Astrocyte (in vitro differentiated cells and primary cell): ENCODE data around the gene ALDH6A1. TPM values are rescaled to one million over a fixed set of nuclear protein-coding genes. Genes with fewer than 3 reads are reported as not detected.

Source experiments
- DNase-seq: peaks from one replicate; pipeline ENCODE4 v3.0.0-alpha.2; 2010; ENCODE audit warnings: low read depth
- FAIRE-seq: peaks from 2 replicates; lab custom pipeline; 2011; peaks lifted over from hg19 to GRCh38; lab: Jason Lieb, UNC
- H2AFZ ChIP-seq: 2 replicates; pipeline ENCODE4 v1.6.0; 2012; ENCODE audit warnings: low read depth, low read length, inconsistent platforms
- H3K27ac ChIP-seq: 2 replicates; pipeline ENCODE4 v1.5.1; 2011; ENCODE audit warnings: low read depth, low read length, inconsistent platforms
- H3K27me3 ChIP-seq: 2 replicates; pipeline ENCODE4 v1.6.0; 2011; ENCODE audit warnings: low read length, inconsistent platforms; ENCODE audit not compliant: insufficient read depth
- H3K36me3 ChIP-seq: 2 replicates; pipeline ENCODE4 v1.5.1; 2011; ENCODE audit warnings: low read length, inconsistent platforms; ENCODE audit not compliant: insufficient read depth
- H3K4me1 ChIP-seq: 2 replicates; pipeline ENCODE4 v1.5.1; 2011; ENCODE audit warnings: low read length, inconsistent platforms; ENCODE audit not compliant: insufficient read depth
- H3K4me2 ChIP-seq: 2 replicates; pipeline ENCODE4 v1.6.0; 2012; ENCODE audit warnings: low read length, inconsistent platforms
- H3K4me3 ChIP-seq: 2 replicates; pipeline ENCODE4 v1.5.1; 2011; ENCODE audit warnings: low read depth, mild to moderate bottlenecking, low read length, inconsistent platforms; ENCODE audit not compliant: insufficient read depth
- H3K79me2 ChIP-seq: 2 replicates; pipeline ENCODE4 v1.6.0; 2012; ENCODE audit warnings: mild to moderate bottlenecking, low read length, inconsistent platforms; ENCODE audit not compliant: insufficient read depth
- H3K9ac ChIP-seq: 2 replicates; pipeline ENCODE4 v1.6.0; 2012; ENCODE audit warnings: mild to moderate bottlenecking, low read length, inconsistent platforms
- H3K9me3 ChIP-seq: 2 replicates; pipeline ENCODE4 v1.5.1; 2012; ENCODE audit warnings: low read depth, mild to moderate bottlenecking, low read length, inconsistent platforms; ENCODE audit not compliant: insufficient read depth
- H4K20me1 ChIP-seq: 2 replicates; pipeline ENCODE4 v1.6.0; 2012; ENCODE audit warnings: low read length, inconsistent platforms; ENCODE audit not compliant: insufficient read depth
- H3K27ac Mint-ChIP-seq: one replicate; pipeline ENCODE4 v1.8.0; 2021; ENCODE audit warnings: mild to moderate bottlenecking, mixed read lengths; ENCODE audit not compliant: unreplicated experiment
- H3K27me3 Mint-ChIP-seq: one replicate; pipeline ENCODE4 v1.8.0; 2021; ENCODE audit warnings: low read depth, mixed read lengths; ENCODE audit not compliant: unreplicated experiment
- H3K36me3 Mint-ChIP-seq: one replicate; pipeline ENCODE4 v1.8.0; 2021; ENCODE audit warnings: low read depth, mixed read lengths; ENCODE audit not compliant: unreplicated experiment
- H3K4me1 Mint-ChIP-seq: one replicate; pipeline ENCODE4 v1.8.0; 2021; ENCODE audit warnings: low read depth, mixed read lengths; ENCODE audit not compliant: unreplicated experiment
- H3K4me3 Mint-ChIP-seq: one replicate; pipeline ENCODE4 v1.8.0; 2021; ENCODE audit warnings: mild to moderate bottlenecking, moderate library complexity, mixed read lengths; ENCODE audit not compliant: unreplicated experiment
- H3K9me3 Mint-ChIP-seq: one replicate; pipeline ENCODE4 v1.8.0; 2021; ENCODE audit warnings: mild to moderate bottlenecking, mixed read lengths; ENCODE audit not compliant: unreplicated experiment
- EZH2 ChIP-seq: IDR thresholded peaks from 2 replicates; pipeline ENCODE4 v1.6.1; 2012; ENCODE audit warnings: mild to moderate bottlenecking, low read length, inconsistent platforms; ENCODE audit not compliant: insufficient read depth
- total RNA-seq: library from RNA; stranded (reverse); gene quantifications from 2 replicates; pipeline ENCODE4 v1.2.1, GENCODE V29; 2021
- TF ChIP-seq, protein P1 (sequence below): IDR thresholded peaks from 2 replicates; pipeline ENCODE4 v1.5.1; 2011; ENCODE audit warnings: low read depth, mild to moderate bottlenecking, inconsistent platforms, low read length, moderate library complexity; ENCODE audit not compliant: insufficient read depth

Gene ALDH6A1
- total RNA-seq, 1 donor from 2014 or later, result 12.0 TPM

DNA sequence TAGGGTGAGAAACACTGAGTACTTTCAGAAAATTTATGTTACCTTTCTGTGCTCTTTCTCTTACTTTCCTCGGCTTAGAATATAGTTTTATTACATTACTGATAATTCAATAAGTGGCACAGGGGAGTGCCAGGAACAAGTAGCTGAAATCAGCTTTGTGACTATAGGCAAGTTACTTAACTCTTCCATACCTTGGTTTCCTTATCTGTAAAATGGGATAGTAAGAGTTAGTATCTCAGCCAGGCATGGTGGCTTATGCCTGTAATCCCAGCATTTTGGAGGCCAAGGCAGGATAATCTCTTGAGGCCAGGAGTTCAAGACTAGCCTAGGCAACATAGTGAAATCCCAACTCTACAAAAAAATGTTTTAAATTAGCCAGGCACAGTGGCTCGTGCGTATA, 49.7 kb downstream of the ALDH6A1 start:
- FAIRE-seq (no peak), DNase-seq (no peak)
- no peaks in the 10 kb centered on the region for H3K9me3 ChIP-seq
- no peak overlapping the region for H3K27ac Mint-ChIP-seq
- H3K4me3 ChIP-seq, result no peak overlapping the region
- H3K27me3 ChIP-seq, result no peaks in the 10 kb centered on the region
- H3K9ac ChIP-seq, result no peak overlapping the region
- no peaks in the 10 kb centered on the region for H3K36me3 ChIP-seq
- no peaks in the 10 kb centered on the region for H3K79me2 ChIP-seq
- TF ChIP-seq EZH2, result no peak
- TF ChIP-seq, protein P1, sequence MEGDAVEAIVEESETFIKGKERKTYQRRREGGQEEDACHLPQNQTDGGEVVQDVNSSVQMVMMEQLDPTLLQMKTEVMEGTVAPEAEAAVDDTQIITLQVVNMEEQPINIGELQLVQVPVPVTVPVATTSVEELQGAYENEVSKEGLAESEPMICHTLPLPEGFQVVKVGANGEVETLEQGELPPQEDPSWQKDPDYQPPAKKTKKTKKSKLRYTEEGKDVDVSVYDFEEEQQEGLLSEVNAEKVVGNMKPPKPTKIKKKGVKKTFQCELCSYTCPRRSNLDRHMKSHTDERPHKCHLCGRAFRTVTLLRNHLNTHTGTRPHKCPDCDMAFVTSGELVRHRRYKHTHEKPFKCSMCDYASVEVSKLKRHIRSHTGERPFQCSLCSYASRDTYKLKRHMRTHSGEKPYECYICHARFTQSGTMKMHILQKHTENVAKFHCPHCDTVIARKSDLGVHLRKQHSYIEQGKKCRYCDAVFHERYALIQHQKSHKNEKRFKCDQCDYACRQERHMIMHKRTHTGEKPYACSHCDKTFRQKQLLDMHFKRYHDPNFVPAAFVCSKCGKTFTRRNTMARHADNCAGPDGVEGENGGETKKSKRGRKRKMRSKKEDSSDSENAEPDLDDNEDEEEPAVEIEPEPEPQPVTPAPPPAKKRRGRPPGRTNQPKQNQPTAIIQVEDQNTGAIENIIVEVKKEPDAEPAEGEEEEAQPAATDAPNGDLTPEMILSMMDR, result no peak
- no peak overlapping the region for H2AFZ ChIP-seq
- H3K4me3 Mint-ChIP-seq, result no peak overlapping the region
- H4K20me1 ChIP-seq, result no peaks in the 10 kb centered on the region
- no peaks in the 10 kb centered on the region for H3K4me1 ChIP-seq
- H3K4me1 Mint-ChIP-seq, result no peaks in the 10 kb centered on the region
- H3K27ac ChIP-seq, result no peak overlapping the region
- no peaks in the 10 kb centered on the region for H3K9me3 Mint-ChIP-seq
- no peak overlapping the region for H3K4me2 ChIP-seq
- no peaks in the 10 kb centered on the region for H3K27me3 Mint-ChIP-seq
- H3K36me3 Mint-ChIP-seq, result peaks cover 8% of the 10 kb centered on the region

DNA sequence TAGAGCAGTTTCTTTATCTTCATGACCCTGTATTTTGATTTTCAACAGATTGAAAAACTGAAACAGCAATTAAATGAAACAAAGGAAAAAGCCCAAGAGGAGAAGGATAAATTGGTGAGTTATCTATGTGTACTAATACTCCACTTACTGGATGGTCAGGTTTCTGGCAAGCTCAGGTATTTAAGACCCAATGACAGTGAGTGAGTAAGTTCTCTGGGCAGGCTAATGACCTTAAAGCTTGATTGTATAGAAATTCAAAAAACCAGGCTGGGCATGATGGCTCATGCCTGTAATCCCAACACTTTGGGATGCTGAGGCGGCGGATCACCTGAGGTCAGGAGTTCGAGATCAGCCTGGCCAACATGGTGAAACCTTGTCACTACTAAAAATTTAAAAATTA, 55.1 kb downstream of the ALDH6A1 start:
- no peak overlapping the region for H2AFZ ChIP-seq

DNA sequence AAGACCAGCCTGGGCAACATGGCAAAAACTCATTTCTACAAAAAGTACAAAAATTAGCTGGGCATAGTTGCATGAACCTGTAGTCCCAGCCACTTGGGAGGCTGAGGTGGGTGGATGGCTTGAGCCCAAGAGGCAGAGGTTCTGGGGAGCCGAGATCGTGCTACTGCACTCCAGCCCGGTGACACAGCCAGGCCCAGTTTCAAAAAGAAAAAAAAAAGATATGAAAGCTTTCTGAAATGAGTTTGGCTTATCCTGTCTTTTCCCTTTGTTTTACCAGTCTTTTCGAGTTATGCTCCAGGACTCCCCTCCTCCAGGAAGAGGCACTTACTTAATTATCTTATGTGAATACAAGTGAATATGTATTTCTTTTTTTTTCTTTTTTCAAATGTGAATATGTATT, 61.9 kb downstream of the ALDH6A1 start:
- no peaks in the 10 kb centered on the region for H3K36me3 ChIP-seq
- no peak overlapping the region for H2AFZ ChIP-seq
- Mint-ChIP-seq H3K36me3 (no peaks in the 10 kb centered on the region), H3K9me3 (no peaks in the 10 kb centered on the region), H3K27ac (no peak overlapping the region), H3K4me1 (no peaks in the 10 kb centered on the region), H3K27me3 (no peaks in the 10 kb centered on the region), H3K4me3 (no peak overlapping the region)
- no peaks in the 10 kb centered on the region for H4K20me1 ChIP-seq
- peaks cover 8% of the 10 kb centered on the region for H3K79me2 ChIP-seq
- H3K27me3 ChIP-seq, result no peaks in the 10 kb centered on the region
- no peak overlapping the region for H3K9ac ChIP-seq
- peaks cover 8% of the 10 kb centered on the region for H3K4me1 ChIP-seq
- H3K4me2 ChIP-seq, result no peak overlapping the region
- H3K9me3 ChIP-seq, result no peaks in the 10 kb centered on the region
- H3K27ac ChIP-seq, result no peak overlapping the region
- no peak overlapping the region for H3K4me3 ChIP-seq
- no peak for FAIRE-seq
- no peak for DNase-seq
- no peak for TF ChIP-seq EZH2

More for the DNA sequence above, 55.1 kb downstream of the ALDH6A1 start:
- Histone ChIP-seq H3K4me2 (no peak overlapping the region), H3K36me3 (no peaks in the 10 kb centered on the region), H3K4me3 (no peak overlapping the region), H3K4me1 (no peaks in the 10 kb centered on the region), H3K79me2 (no peaks in the 10 kb centered on the region), H3K9ac (no peak overlapping the region), H3K27ac (no peak overlapping the region), H3K27me3 (no peaks in the 10 kb centered on the region), H3K9me3 (no peaks in the 10 kb centered on the region), H4K20me1 (no peaks in the 10 kb centered on the region)
- no peaks in the 10 kb centered on the region for H3K27me3 Mint-ChIP-seq
- H3K4me1 Mint-ChIP-seq, result no peaks in the 10 kb centered on the region
- no peak for DNase-seq
- no peak overlapping the region for H3K4me3 Mint-ChIP-seq
- H3K27ac Mint-ChIP-seq, result no peak overlapping the region
- no peak for FAIRE-seq
- H3K9me3 Mint-ChIP-seq, result no peaks in the 10 kb centered on the region
- TF ChIP-seq, protein P1, result no peak
- no peak for TF ChIP-seq EZH2
- H3K36me3 Mint-ChIP-seq, result peaks cover 8% of the 10 kb centered on the region
